HG02759 (cell line): ENCODE measurements around the gene PDIK1L.

Source experiments
- ATAC-seq: cut with Tn5 transposase; IDR thresholded peaks from one replicate; pipeline ENCODE4 v1.9.1; 2021; ENCODE audit warnings: mild to moderate bottlenecking, moderate library complexity; ENCODE audit not compliant: unreplicated experiment

PDIK1L gene

GRCh38 chr1:26153966-26154532, 42.4 kb downstream of the PDIK1L start:
- ATAC-seq: no peak

DNA sequence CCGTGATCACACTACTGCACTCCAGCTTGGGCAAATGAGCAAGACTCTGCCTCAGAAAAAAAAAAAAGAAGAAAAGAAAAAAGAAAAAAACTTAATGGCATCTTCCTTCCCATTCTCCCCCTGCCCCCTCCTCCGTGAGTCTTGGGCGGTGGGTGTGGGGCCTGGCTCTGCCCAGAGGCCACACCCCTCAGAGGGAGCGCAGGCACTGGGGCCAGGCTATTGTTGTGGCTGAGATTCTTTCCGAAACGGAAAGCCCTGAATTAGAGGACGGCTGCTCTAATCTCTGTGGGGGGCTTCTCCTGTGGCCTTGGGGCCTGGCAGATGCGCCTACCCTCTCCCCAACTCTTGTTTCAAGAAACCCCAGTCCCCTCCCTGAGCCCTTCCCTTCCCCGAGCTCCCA, 43.1 kb downstream of the PDIK1L start:
- no peak for ATAC-seq

GRCh38 chr1:26155370-26156284, 44.0 kb downstream of the PDIK1L start:
- no peak for ATAC-seq

- ATAC-seq: no peak
Measured at GRCh38 chr1:26156285-26157038, 44.8 kb downstream of the PDIK1L start.

- ATAC-seq: no peak
Measured at GRCh38 chr1:26158271-26158907, 46.8 kb downstream of the PDIK1L start.

GRCh38 chr1:26158908-26159742, 47.5 kb downstream of the PDIK1L start, which contains the start of gene FAM110D:
TSS of gene FAM110D (plus strand) at chr1:26159079. CDS start at chr1:26161292, 2,213 bp downstream.
- no peak for ATAC-seq

DNA sequence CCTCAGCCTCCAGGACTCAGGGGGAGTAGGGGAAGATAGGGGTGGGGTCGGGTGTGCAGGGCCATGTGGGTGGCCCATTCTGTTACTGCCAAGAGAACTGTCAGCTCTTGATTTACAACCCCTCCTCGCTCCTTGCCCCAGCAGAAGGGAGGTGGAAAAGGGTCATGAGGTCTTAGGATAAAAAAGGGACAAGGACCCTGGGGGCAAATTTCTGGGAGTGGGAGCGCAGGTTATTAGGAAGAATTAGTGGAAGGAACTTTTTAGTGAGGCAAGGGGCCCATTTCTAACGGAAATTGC, 48.1 kb downstream of the PDIK1L start:
- no peak for ATAC-seq

DNA sequence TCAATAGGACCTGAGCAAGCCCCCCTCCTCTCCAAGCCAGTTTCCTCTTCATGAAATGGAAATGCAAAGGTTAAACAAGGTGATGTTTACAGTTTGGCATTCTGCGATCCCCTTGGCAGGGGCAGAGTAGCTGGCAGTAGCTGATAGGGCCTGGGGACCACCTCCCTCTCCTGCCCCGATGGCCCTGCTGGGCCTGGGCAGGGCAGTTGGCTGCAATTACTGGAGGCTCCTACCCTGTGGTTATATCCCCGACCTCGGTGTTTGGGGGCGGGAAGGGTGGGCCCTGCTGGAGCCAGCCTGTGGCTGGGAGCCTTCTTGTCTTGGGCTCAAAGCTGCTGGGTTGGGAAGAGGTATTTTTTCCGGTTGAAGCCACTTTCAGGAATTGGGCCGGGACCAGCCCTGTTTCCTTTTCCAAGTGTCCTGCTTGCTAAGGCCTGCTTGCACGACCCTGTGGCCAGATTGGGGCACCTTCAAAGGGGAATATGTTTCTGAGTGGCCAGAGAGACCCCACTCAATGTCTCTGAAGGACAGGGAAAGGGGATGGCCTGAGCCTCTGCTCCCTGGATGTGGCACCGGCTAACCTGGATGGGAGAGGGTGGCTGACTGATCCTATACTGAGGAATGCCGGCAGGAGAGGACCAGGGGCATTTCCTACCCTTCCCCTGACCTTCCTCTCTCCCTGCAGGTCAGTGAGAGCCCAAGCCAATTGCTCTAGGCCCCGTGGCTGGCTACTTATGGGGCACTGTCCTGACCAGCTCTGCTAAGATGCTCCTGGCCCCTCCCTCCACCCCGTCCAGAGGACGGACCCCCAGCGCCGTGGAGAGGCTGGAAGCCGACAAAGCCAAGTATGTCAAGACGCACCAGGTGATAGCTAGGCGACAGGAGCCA, 49.1 kb downstream of the PDIK1L start:
- no peak for ATAC-seq

DNA sequence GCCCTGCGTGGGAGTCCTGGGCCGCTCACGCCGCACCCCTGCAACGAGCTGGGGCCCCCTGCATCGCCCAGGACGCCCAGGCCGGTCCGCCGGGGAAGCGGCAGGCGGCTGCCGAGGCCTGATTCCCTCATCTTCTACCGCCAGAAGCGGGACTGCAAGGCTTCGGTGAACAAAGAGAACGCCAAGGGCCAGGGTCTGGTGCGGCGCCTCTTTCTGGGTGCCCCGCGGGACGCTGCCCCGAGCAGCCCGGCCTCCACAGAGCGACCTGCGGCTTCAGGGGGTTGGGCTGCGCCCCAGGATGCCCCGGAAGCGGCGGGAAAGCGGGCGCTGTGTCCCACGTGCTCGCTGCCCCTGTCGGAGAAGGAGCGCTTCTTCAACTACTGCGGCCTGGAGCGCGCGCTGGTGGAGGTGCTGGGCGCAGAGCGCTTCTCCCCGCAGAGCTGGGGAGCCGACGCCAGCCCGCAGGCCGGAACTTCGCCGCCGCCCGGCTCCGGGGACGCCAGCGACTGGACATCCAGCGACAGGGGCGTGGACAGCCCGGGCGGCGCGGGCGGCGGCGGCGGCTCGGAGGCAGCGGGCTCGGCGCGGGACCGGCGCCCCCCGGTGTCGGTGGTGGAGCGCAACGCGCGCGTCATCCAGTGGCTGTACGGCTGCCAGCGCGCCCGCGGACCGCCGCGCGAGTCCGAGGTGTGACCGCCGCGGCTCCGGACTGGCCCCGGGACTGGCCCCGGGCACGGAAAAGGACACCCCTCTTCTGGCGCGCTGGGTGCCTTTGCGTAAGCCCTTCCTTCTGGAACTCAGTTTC, 50.0 kb downstream of the PDIK1L start:
- no peak for ATAC-seq

- ATAC-seq: no peak
Measured at GRCh38 chr1:26162220-26162709, 50.6 kb downstream of the PDIK1L start.

DNA sequence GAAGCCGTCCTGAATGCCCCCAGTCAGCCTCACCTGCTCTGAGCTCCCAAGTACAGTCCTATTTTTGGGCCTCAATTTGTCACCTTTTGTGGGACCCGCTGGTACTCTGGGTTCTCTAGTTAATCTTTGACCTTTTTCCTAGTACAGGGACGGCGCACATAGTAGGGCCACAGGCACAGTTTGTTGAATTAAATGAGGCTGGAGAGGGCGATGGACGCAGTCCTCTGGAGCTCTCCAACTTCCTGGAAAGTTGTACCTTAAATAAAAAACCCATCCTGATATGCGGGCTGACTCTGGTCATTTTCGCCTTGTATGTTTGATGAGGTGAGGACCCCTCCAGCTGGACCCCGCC, 52.0 kb downstream of the PDIK1L start:
- ATAC-seq: no peak

DNA sequence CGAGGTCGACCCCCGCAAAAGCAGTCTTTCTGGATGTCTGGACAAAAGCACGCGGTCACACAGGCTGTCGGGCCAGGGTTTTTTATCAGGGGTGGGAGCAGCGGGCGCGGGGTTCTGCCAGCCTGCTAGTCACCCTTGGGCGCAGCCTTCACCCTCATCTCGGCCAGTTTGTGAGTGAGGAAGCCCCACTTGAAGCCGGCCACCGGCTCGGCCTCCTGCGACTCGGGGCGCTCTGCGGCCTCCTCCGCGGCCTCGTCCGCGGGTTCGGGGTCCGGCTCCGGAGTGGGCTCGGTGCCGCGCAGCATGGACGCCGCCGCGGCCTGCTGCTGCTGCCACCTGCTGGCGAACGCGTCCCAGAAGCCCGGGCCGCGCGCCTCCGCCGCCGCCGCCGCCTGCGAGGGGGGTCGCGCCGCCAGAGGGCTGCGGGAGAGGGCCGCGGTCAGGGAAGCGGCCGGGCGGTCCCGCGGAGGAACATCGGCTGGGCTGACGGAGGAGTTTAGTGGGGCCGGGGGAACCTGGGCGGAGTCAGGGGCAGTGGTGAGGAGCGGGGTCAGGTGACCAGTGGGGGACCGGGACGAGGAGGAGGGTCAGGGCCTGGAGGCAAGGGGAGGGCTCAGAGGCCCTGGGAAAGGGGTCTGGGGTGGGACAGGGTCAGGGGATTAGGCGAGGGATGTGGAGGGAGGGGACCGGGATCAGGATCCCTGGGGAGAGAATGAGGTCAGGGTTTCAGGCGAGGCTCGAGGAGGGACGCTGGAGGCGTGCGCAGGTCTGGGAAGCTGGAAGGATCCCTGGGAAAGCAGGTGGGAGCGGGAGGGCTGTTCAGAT, 52.6 kb downstream of the PDIK1L start:
- peak; percentile 44 for ATAC-seq

- ATAC-seq: no peak
Measured at GRCh38 chr1:26164861-26165842, 53.5 kb downstream of the PDIK1L start.

DNA sequence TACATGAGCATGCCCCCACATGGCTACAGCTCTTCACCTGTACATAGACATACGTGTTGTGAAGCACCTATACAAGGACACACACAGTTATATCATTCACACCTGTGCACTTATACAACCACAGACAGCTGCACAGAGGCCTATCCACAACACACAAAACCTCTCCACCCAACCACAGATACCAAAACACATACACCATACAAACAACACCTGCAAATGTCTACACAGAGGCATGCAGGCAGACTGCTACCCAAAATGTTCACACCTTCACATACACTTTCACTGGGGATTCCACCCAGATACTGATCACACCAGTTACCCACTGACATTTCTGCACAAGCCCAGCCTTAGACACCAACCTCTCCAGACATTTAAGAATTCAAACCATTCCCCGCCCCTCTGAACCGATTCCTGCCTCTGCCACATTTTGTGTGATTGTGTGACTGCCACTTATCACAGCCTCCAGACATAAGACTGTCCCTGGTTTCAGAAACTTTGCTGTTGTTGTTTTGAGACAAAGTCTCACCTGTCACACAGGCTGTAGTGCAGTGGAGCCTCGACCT, 55.2 kb downstream of the PDIK1L start:
- ATAC-seq: no peak

GRCh38 chr1:26168410-26169197, 57.0 kb downstream of the PDIK1L start, which contains the start of gene C1orf232:
TSS of gene C1orf232 (minus strand) at chr1:26168963. CDS start at chr1:26168499, 464 bp downstream.
- no peak for ATAC-seq
